Renal pelvis (tissue), 4 donors: Measurements from ENCODE around the gene C1QTNF1. TPM values are rescaled to one million over a fixed set of nuclear protein-coding genes. Genes with fewer than 3 reads are reported as not detected.

Experiments
- DNase-seq: peaks from one replicate; pipeline ENCODE4 v3.0.0-alpha.2; 2013
- polyA plus RNA-seq, 3 donors: library from polyadenylated mRNA; unstranded; fragments of 120-200 nt; gene quantifications; one replicate each; pipeline ENCODE4 v1.2.1, GENCODE V29; 2013; ENCODE audit not compliant: insufficient read length in 3 of 3

C1QTNF1 gene
- polyA plus RNA-seq, 3 donors: 2.1 to 2.9 (median 2.2) TPM

DNA sequence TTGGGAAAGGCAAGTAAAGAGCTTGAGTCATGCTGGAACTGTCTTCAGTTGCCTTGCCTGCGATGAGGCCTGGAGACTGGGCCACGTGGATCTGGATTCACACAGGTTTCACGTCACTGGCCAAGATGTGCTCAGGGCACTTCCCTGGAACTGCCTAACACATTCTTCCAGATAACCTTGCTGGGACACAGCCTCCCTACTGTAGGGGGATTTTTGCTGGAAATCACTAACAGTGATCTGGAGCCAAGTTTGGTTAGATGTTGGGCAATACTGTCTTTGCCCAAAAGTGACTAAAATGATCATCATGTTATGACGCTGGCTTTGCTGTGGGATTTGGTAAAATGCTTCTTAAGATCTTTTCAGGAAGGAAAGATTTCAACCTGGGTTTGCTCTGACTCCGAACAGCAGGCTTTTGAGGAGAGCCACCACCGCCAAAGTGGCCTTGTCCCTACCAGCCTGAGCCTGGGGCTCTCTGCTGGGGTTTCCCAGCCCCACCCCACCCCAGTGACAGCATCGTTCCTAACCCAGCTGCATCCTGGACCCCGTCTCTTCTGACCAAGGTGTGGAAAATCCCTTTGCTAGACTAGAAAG is 14.7 kb downstream of the C1QTNF1 start:
- no peak for DNase-seq

DNA sequence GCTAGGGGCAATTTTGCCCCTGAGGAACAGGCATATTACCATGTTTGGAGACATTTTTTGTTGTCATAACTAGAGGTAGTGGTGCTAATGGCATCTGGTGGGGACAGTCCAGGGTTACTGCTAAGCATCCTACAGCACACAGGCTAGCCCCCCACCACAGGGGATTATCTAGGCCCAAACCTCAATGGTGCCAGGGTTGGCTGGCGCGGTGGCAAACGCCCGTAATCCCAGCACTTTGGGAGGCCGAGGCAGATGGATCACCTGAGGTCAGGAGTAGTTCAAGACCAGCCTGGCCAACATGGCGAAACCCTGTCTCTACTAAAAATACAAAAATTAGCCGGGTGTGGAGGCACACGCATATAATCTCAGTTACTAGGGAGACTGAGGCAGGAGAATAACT is 15.2 kb downstream of the C1QTNF1 start:
- DNase-seq: no peak

DNA sequence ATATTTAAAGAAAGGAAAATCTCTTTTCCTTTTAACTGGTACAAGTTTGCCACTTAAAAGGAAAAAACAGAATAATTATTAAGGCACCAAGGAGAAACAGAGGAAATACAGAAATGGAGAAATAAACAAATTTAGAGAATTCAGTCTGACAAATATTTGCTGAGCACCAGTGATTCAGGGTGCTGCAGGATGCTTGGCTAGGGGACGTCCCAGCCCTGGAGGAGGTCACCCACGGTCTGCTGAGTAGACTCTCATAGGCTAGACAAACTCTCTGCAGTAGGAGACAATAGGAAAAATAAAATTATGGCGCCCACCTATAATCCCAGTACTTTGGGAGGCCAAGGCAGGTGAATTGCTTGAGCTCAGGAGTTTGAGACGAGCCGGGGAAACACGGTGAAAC is 15.9 kb downstream of the C1QTNF1 start:
- no peak for DNase-seq

DNA sequence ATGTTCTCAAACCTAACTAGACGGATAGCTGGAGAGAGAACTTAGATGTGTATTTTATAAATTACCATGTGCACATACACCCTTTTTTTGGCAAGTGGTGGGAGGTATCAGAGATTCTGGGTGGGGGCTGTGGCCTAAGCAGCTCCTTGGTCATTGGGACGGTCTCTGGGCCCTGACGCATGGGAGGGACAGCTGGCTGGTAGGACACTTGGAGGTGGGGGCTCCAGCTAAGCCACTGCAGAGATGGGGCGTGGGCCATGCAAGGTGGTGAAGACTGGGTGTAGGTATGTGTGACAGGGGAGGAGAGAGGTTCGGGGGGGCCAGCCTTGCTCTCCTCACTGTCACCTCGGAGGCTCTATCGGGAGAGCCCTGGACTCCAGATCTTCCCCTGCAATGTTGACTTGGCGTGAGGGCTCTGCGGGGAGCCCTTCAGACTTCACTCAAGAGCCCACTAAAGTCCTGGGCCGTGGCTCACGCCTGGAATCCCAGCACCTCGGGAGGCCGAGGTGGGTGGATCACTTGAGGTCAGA is 17.1 kb downstream of the C1QTNF1 start:
- DNase-seq: no peak

DNA sequence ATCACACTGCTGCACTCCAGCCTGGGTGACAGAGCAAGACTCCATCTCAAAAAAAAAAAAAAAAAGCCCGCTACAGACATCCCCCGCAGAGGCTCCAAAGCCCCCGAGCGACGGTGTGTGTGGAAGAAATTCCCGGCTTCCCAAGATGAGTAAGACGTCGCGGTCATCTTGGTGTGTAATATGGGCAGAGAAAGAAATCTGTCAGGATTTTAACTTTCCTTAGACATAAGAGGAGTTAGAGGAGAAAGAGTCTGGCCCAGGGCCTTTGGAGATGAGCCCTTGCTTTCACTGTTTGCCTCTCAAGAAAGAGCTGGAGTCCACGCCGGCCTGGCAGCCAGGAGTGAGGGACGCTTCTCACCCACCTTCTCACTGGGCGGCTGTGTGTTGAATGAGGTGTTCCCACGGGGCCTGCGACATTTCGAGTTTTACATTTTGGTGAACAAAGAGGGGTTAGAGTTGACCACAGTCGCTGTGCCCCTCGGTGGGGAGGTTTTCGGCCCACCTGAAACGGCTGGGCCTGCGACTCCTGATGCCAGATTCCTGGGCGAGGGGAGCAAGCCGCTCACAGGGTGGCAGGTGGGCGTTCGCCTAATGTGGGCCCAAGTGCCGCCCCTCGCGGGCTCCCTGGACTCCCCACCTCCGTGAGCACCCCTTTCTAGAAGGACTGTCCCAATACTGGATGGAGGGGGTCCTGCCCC is 17.9 kb downstream of the C1QTNF1 start:
- no peak for DNase-seq

DNA sequence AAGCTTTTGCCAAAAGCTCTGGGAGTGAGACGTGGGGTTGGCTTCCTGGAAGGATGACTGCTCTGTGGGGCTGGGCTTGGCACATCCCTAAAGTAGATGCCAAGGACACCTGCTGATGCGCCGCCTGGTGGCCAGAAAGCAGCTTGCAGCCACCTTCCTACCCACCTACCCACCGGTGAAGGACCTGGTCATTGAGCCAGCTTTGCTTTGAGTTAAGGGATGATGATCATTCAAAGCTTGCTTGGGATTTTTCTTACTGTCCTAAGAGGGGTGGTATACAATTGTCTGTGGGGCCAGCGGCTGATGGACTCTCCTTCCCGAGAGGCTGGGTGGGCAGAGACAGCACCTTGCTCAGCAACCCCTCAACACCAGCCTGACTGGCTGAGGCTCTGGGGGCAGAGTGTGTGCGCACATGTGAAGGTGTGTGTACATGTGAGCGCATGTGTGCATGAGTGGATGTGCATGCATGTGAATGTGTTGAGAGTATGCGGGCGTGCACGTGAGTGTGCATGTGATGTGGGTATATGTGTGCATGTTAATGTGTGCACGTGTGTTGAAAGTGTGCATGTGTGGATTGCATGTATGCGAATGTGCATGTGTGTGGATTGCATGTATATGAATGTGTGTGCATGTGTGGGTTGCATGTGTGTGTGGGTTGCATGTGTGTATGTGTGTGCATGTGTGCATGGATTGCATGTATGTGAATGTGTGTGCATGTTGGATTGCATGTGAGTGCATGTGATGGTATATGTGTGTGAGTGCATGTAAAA is 18.6 kb downstream of the C1QTNF1 start:
- DNase-seq: no peak

DNA sequence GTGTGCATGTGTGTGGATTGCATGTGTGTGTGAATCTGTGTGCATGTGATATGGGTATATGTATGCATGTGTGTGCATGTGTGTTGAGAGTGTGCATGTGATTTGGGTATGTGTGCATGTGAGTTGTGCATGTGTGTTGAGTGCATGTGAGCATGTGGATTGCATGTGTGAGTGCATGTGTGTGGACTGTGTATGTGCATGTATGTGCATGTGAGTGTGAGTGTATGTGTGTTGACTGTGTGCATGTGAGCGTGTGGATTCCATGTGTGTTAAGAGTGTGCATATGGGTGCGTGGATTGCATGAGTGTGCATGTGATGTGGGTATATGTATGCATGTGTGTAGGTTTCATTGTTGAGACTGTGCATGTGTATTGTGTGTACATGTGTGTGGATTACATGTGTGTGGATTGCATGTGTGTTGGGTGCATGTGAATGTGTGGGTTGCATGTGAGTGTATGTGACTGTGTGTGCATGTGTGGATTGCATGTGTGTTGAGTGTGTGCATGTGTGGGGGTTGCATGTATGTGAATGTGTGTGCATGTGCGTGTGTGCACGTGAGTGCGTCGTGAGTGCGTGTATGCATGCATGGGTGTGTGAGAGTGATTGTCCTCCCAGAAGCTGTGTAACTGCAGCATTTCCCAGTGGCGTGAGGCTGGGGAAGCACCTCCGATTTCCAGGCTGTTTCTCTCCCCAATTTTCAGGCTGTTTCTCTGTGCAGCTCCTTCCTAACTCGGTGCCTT is 19.4 kb downstream of the C1QTNF1 start:
- no peak for DNase-seq

DNA sequence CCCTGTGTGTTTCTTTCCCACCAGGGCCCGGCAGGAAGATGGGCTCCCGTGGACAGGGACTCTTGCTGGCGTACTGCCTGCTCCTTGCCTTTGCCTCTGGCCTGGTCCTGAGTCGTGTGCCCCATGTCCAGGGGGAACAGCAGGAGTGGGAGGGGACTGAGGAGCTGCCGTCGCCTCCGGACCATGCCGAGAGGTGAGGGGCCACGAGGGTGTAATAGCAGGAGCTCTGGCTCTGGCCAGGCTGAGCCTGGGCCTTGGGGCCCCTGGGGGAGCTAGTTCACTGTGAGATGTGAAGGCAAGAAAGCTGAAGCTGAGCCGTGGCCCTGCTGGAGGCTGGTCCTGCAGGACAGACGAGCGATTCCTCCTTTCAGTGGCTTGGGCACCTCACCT is 20.0 kb downstream of the C1QTNF1 start:
- no peak for DNase-seq

DNA sequence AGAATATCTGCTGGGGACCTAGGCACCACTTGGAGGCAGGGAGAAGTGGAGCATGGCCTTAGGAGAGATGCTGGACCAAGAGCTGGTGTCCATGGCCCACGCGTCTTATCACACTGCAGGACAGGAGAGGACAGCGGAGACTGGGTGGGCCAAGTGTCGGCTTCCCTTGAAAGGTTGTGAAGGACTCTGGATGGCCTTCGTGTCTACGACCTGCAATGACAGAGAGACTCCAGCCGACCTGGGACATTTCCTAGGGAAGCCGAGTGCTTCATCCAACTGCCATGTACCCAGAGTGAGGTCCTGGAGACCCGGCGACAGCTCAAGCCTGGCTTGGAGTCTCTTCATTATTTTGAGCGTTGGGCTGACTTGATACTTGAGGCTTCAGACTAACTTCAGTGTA is 20.5 kb downstream of the C1QTNF1 start:
- no peak for DNase-seq

DNA sequence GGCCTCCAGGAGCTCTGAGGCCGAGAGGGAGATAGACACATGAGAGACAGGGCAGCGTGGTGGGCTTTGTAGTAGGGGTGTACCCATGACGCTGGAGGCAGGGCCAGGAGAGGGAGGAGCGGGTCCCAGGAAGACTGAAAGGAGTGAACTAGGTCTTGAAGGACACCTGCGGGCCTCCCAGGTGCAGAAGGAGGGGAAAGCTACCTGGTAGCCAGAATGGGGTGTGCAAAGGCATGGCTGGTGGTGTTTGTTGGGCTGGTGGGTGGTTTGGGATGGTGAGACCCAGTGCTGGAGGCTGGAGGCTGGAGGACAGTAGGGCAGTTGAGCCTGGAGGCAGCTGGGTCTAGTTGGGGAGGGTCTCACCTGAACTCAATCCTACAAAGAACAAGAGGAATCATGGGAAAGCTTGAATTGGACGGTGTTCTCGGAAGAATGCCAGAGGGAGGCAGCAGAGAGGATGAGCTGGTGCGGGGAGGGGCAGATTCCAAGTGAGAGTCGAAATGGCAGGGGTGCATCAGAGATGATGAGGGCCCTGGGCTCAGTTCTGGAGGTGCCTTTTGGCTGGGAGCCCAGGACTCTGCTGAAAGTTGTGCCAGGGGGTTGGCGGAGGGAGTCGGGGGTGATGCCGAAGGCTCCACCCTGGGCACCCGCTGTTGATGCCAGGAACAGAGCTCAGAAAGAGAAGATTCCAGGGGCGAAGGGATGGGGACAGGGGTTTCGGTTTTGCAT is 21.2 kb downstream of the C1QTNF1 start:
- DNase-seq: no peak

DNA sequence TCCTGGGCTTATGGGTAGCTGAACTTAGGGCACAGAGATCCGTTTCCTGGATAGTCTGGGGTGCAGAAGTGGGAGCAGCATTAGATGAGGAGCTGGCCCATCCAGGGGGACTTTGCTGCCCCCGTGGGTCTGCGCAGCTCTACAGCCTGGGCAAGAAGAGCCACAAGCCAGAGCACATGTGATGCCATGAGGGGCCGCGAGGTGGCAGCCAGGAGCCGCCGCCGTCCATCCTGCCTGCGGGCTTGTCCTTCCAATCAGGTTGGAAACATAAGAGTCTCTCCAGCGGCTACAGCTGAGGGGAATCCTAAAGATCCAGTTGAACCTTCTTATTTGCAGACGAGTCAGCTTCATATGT is 21.9 kb downstream of the C1QTNF1 start:
- DNase-seq: no peak

DNA sequence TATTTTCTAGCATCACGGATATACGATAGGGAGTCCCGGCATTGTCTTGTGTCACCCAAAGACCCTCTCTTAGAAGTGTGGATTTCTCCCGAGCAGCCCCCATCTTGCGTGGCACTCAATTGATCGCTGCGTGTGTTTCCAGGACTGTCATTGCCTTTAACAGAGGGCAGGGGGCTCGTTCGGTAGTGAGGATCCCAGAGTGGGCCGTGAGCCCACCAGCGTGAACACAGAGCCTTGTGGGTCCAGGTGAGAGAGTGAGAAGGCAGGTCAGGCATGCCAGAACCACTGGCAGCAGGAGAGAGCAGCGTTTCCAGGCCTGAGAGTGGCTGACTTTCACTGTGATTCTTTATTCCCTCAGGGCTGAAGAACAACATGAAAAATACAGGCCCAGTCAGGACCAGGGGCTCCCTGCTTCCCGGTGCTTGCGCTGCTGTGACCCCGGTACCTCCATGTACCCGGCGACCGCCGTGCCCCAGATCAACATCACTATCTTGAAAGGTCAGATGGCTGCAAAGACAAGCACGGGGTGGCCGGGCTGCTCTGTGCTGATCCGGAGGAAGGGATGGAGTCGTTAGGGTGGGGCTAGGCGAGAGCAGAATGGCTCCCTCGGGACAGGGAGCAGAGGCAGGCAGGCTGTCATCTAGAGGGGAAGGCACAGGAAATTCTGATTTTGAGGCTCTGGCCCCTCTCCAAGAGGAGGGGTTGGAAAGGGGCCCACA is 22.4 kb downstream of the C1QTNF1 start:
- no peak for DNase-seq

DNA sequence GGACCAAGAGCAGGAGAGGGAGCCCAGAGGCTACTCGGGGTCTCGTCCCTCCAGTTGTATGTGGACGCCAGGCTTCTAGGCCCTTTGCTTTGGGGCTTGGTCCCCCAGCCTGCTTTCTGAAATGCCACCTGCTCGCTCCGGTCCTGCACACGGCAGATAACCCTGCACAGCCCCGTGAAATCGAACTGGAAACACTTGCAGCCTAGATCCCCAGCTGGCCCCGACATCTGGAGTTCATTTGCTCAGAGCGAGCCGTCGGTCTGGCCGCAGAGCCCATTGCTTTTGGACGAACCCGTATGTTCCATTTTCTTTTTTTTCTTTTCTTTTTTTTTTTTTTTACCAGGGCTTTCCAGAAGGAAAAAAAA is 22.9 kb downstream of the C1QTNF1 start:
- no peak for DNase-seq

DNA sequence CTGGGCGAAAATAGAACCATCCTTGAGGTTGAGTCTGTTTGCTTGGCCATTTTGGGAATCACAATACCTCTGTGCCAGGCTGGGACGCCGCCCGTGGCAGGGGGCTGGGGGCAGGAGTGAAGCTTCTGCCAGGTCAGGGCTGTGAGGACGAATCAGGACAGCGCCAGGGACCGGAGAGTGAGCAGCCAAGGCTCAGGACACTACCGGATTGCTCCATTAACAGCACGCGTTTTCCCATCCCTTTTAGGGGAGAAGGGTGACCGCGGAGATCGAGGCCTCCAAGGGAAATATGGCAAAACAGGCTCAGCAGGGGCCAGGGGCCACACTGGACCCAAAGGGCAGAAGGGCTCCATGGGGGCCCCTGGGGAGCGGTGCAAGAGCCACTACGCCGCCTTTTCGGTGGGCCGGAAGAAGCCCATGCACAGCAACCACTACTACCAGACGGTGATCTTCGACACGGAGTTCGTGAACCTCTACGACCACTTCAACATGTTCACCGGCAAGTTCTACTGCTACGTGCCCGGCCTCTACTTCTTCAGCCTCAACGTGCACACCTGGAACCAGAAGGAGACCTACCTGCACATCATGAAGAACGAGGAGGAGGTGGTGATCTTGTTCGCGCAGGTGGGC is 23.4 kb downstream of the C1QTNF1 start:
- no peak for DNase-seq

DNA sequence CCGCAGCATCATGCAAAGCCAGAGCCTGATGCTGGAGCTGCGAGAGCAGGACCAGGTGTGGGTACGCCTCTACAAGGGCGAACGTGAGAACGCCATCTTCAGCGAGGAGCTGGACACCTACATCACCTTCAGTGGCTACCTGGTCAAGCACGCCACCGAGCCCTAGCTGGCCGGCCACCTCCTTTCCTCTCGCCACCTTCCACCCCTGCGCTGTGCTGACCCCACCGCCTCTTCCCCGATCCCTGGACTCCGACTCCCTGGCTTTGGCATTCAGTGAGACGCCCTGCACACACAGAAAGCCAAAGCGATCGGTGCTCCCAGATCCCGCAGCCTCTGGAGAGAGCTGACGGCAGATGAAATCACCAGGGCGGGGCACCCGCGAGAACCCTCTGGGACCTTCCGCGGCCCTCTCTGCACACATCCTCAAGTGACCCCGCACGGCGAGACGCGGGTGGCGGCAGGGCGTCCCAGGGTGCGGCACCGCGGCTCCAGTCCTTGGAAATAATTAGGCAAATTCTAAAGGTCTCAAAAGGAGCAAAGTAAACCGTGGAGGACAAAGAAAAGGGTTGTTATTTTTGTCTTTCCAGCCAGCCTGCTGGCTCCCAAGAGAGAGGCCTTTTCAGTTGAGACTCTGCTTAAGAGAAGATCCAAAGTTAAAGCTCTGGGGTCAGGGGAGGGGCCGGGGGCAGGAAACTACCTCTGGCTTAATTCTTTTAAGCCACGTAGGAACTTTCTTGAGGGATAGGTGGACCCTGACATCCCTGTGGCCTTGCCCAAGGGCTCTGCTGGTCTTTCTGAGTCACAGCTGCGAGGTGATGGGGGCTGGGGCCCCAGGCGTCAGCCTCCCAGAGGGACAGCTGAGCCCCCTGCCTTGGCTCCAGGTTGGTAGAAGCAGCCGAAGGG is 24.2 kb downstream of the C1QTNF1 start:
- no peak for DNase-seq

DNA sequence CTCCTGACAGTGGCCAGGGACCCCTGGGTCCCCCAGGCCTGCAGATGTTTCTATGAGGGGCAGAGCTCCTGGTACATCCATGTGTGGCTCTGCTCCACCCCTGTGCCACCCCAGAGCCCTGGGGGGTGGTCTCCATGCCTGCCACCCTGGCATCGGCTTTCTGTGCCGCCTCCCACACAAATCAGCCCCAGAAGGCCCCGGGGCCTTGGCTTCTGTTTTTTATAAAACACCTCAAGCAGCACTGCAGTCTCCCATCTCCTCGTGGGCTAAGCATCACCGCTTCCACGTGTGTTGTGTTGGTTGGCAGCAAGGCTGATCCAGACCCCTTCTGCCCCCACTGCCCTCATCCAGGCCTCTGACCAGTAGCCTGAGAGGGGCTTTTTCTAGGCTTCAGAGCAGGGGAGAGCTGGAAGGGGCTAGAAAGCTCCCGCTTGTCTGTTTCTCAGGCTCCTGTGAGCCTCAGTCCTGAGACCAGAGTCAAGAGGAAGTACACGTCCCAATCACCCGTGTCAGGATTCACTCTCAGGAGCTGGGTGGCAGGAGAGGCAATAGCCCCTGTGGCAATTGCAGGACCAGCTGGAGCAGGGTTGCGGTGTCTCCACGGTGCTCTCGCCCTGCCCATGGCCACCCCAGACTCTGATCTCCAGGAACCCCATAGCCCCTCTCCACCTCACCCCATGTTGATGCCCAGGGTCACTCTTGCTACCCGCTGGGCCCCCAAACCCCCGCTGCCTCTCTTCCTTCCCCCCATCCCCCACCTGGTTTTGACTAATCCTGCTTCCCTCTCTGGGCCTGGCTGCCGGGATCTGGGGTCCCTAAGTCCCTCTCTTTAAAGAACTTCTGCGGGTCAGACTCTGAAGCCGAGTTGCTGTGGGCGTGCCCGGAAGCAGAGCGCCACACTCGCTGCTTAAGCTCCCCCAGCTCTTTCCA is 25.1 kb downstream of the C1QTNF1 start:
- no peak for DNase-seq

DNA sequence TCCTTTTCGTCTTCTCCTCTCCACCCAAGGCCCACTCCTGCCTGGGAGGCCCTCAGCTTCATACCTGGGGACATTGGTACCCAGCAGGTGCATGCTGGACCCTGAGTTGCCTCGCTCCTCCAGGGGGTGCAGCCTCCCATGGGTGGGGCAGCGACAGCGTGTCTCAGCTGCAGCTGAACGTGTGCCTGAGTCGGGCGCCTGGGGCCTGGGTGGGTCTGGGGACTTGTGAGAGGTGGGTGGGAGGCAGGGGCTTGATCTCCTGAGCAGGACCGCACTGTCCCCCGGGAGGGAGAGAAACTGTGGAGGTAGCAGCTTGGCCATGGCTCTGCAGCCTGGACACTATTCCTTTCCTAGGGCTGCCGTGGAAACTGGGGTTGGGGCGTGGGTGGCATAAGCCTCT is 25.9 kb downstream of the C1QTNF1 start:
- DNase-seq: no peak

DNA sequence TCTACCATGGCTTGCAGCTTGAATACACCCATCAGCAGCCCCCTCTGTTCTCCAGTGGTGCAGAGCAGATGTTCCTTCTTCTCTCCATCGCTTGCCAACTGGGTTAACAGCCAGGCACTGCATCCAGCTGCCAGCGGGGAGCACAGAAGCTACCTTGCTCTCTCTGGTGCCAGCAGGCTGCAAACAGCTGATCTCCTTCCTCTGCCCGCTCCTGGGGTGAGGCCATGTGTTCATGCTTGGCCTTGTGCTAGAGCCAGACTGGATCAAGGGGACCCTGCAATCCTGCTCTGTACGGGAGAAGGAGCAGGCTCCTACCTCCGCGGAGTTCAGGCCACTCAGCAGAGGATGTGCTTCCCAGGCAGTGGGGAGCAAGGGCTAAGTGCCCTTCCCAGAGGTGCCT is 26.6 kb downstream of the C1QTNF1 start:
- DNase-seq: no peak
